DND-41 (cell line): ENCODE measurements around the gene GTF3C5.

Experiments
- CTCF ChIP-seq: IDR thresholded peaks from 2 replicates; pipeline ENCODE4 v1.5.1; 2012; ENCODE audit warnings: borderline replicate concordance, low read length, moderate library complexity, mild to moderate bottlenecking; ENCODE audit not compliant: poor library complexity, severe bottlenecking; ENCODE audit errors: extremely low read depth
- EZH2 ChIP-seq: IDR thresholded peaks from 3 replicates; pipeline ENCODE4 v1.6.1; 2012; ENCODE audit warnings: borderline replicate concordance, low read depth, mild to moderate bottlenecking, moderate library complexity, low read length, inconsistent platforms; ENCODE audit not compliant: severe bottlenecking

DNA sequence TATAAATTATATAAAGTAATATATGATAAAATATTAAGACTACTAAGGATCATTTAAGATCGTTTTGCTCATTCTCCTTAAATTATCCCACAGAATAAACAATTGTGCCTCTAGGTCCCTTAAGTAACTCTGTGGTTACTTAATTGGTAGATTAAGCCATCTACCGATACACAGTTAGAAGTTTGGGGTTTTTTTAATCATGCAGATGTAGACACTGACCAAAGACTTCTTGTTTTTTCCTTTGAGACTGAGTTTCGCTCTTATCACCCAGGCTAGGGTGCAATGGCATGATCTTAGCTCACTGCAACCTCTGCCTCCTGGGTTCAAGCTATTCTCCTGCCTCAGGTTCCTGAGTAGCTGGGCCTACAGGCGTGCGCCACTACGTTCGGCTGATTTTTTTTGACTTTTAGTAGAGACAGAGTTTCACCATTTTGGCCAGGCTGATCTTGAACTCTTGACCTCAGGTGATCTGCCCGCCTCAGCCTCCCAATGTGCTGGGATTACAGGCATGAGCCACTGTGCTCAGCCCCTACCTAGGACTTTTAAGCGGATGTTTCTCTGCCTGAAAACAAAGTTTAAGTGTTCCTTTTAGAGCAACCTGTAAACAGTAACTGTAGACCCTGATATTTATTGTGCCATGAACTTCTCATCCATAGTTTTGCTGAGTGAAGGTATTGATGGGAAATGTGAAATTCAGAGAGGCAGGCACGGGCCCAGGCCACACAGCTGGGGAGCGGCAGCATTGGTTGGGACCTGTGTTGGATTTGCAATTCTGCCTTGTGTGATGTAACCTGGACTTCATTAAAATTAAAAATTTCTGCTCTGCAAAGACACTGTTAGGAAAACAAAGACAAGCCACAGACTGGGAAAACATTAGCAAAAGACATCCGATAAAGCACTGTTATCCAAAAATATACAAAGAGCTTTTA, 42.6 kb downstream of the GTF3C5 start:
- no peak for TF ChIP-seq CTCF
- TF ChIP-seq EZH2 = no peak
